ENCODE results near the gene DSCAML1.

DSCAML1 gene

DNA sequence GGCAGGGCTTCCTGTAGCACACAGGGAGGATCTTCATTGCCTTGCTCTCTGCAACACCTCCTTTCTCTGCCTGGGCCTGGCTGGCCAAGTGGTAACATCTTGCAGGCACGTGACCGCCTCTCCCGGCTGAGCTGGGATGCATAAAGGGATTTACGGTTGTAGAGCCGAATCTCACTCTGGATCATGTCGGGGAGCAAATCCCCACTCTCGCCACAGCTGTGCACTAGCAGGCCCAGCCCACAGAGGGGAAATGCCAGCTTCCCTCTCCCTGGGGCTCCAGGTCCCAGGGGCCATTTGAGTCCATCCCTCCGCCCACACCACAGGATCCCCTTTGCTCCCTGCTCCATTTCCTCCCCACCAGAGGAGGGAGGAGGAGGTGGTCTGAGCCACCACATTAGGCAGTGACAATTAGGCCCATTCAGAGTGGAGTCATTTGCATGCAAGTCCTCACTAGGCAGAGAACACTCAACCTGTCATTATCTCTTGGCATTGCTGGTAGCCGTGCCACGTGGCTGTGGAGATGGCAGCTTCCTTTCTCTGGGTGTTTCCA lies 196.7 kb downstream of the DSCAML1 start:
- no peak for TF ChIP-seq CTCF (conservative IDR thresholded peaks at IDR 0.05)
- H3K27ac ChIP-seq, result no peak overlapping the region

- TF ChIP-seq CTCF (conservative IDR thresholded peaks at IDR 0.05), result no peak
- H3K27ac ChIP-seq, result no peak overlapping the region
Measured at GRCh38 chr11:117597071-117597470, 199.9 kb downstream of the DSCAML1 start.

- TF ChIP-seq CTCF (conservative IDR thresholded peaks at IDR 0.05), result no peak; the same call in 1 of the 2 replicates
- H3K27ac ChIP-seq, result no peak overlapping the region
Measured at GRCh38 chr11:117595440-117595839, 201.6 kb downstream of the DSCAML1 start.

DNA sequence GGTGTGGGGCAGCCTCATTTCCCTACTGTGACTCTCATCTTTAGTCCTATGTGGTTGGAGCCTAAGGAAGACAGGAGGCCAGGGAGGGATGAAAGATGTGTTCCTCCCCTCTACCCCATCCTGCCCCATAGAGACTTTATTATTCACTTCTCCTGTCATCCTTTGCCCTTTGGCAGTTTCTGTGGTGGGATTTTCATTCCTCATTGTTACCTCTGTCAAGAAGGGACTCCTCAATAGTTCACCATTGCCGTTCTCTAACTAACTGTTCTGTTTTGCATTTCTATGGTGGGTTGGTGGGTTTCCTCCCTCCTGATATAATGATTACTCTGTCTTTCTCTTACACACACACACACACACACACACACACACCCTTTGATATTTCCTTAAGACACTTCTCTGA lies 202.3 kb downstream of the DSCAML1 start:
- H3K27ac ChIP-seq, result no peak overlapping the region
- TF ChIP-seq CTCF (conservative IDR thresholded peaks at IDR 0.05), result no peak

- no peak for TF ChIP-seq CTCF (conservative IDR thresholded peaks at IDR 0.05)
Measured at GRCh38 chr11:117593065-117593464, 204.0 kb downstream of the DSCAML1 start.

GRCh38 chr11:117591316-117592039 lies 205.5 kb downstream of the DSCAML1 start:
- no peak overlapping the region for H3K27ac ChIP-seq
- TF ChIP-seq CTCF (conservative IDR thresholded peaks at IDR 0.05), result no peak

More at GRCh38 chr11:117593065-117593464, 204.0 kb downstream of the DSCAML1 start:
- no peak overlapping the region for H3K27ac ChIP-seq

DNA sequence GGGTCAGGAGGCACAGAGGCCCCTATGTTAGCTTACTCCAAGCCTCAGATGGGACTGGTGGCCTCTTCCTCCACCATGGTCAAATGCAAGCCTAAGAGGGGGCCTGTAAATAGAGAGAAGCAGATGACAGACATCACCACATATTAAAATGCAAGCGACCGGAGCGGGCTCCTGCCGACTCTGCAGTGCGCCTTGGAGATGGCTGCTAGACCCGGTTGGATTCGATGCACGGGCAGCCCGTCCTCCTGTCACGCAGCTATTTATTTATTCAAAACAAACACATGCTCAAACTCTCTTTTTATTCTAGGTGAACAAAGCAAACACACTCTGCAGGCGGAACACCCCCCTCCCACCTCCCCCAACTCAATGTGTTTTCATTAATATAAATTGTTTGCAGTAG lies 208.0 kb downstream of the DSCAML1 start:
- no peak overlapping the region; the same call in 1 of the 2 replicates for H3K27ac ChIP-seq
- TF ChIP-seq CTCF (conservative IDR thresholded peaks at IDR 0.05), result no peak

All from VCaP (cell line).